ENCODE data around the gene IQSEC1. TPM values are rescaled to one million over a fixed set of nuclear protein-coding genes. Genes with fewer than 3 reads are reported as not detected.

Gene IQSEC1
- total RNA-seq, 1 donor from 2014 or later, result 148 TPM

GRCh38 chr3:12893247-12893646 lies 180.0 kb downstream of the IQSEC1 start:
- H3K9me3 ChIP-seq, result no peaks in the 10 kb centered on the region
- no peak overlapping the region for H3K4me3 ChIP-seq
- H3K27ac ChIP-seq, result no peak overlapping the region
- H3K4me1 ChIP-seq, result peaks cover 9 to 20% of the 10 kb centered on the region in 2 donors
- H3K36me3 ChIP-seq, result peaks cover under 1 to 2% of the 10 kb centered on the region in 2 donors
- no peaks in the 10 kb centered on the region for H3K27me3 ChIP-seq
- intact Hi-C loops (cut with DNase I), result loop anchor here (5.0 to 10.0 kb wide), 2 partner anchors 92 to 96 kb away; partner anchors contain the start of gene CAND2
- no peak for TF ChIP-seq CTCF (IDR thresholded peaks at IDR 0.05)
- no peak for DNase-seq (ENCODE audit: low spot score in 2 of 2)

- H3K36me3 ChIP-seq, result peaks cover 0 to under 1% of the 10 kb centered on the region in 2 donors
- peaks cover 9 to 20% of the 10 kb centered on the region in 2 donors for H3K4me1 ChIP-seq
- intact Hi-C loops (cut with DNase I), result loop anchor here (1.0 to 10.0 kb wide), 3 partner anchors 25 to 96 kb away; partner anchors contain the start of gene CAND2
- H3K4me3 ChIP-seq, result no peak overlapping the region
- DNase-seq (ENCODE audit: low spot score in 2 of 2), result no peak
- TF ChIP-seq CTCF (IDR thresholded peaks at IDR 0.05), result no peak
- no peaks in the 10 kb centered on the region for H3K27me3 ChIP-seq
- H3K27ac ChIP-seq, result no peak overlapping the region
- no peaks in the 10 kb centered on the region for H3K9me3 ChIP-seq
Observed at GRCh38 chr3:12892840-12893189, 180.4 kb downstream of the IQSEC1 start.

- Histone ChIP-seq H3K9me3 (no peaks in the 10 kb centered on the region), H3K4me3 (peak overlapping the region in 1 of 2 donors; percentile 53), H3K27ac (peak overlapping the region; percentile 48 to 58), H3K36me3 (no peaks in the 10 kb centered on the region), H3K27me3 (no peaks in the 10 kb centered on the region), H3K4me1 (peaks cover 9 to 18% of the 10 kb centered on the region in 2 donors)
- intact Hi-C loops (cut with DNase I), result loop anchor here (1.0 to 10.0 kb wide), 3 partner anchors 24 to 95 kb away; partner anchors contain the start of gene CAND2
- peak in 1 of 2 donors; percentile 75 for DNase-seq (ENCODE audit: low spot score in 2 of 2)
- TF ChIP-seq CTCF (IDR thresholded peaks at IDR 0.05), result peak; percentile 85 to 93 (median 90)
Observed at GRCh38 chr3:12891985-12892839, 181.0 kb downstream of the IQSEC1 start.

- H3K4me1 ChIP-seq, result peaks cover 9 to 16% of the 10 kb centered on the region in 2 donors
- H3K4me3 ChIP-seq, result peak overlapping the region in 1 of 2 donors; percentile 53
- intact Hi-C loops (cut with DNase I), result loop anchor here (5.0 to 10.0 kb wide), 2 partner anchors 93 to 94 kb away; partner anchors contain the start of gene CAND2
- H3K36me3 ChIP-seq, result no peaks in the 10 kb centered on the region
- H3K27me3 ChIP-seq, result no peaks in the 10 kb centered on the region
- DNase-seq (ENCODE audit: low spot score in 2 of 2), result no peak
- TF ChIP-seq CTCF (IDR thresholded peaks at IDR 0.05), result no peak
- peak overlapping the region; percentile 48 to 58 for H3K27ac ChIP-seq
- no peaks in the 10 kb centered on the region for H3K9me3 ChIP-seq
Observed at GRCh38 chr3:12891391-12891984, 181.7 kb downstream of the IQSEC1 start.

GRCh38 chr3:12890610-12891390 lies 182.4 kb downstream of the IQSEC1 start:
- Histone ChIP-seq H3K27ac (peak overlapping the region; percentile 48 to 58), H3K27me3 (no peaks in the 10 kb centered on the region), H3K4me3 (no peak overlapping the region), H3K4me1 (peaks cover 6 to 9% of the 10 kb centered on the region in 2 donors), H3K36me3 (no peaks in the 10 kb centered on the region), H3K9me3 (no peaks in the 10 kb centered on the region)
- TF ChIP-seq CTCF (IDR thresholded peaks at IDR 0.05), result peak in 1 of 3 experiments; percentile 45
- intact Hi-C loops (cut with DNase I), result loop anchor here (5.0 to 10.0 kb wide), 2 partner anchors 93 to 94 kb away; partner anchors contain the start of gene CAND2
- DNase-seq (ENCODE audit: low spot score in 2 of 2), result no peak
